AG10803 (cell line): Measurements from ENCODE around the gene TMEM170A.

ENCODE experiments used
- DNase-seq: peaks from one replicate; pipeline ENCODE4 v3.0.0; 2010; ENCODE audit warnings: low read depth
- H3K4me3 ChIP-seq: 2 replicates; pipeline ENCODE4 v1.5.1; 2011; ENCODE audit warnings: mild to moderate bottlenecking, low read length, control low read depth
- TF ChIP-seq, protein P1 (sequence below): conservative IDR thresholded peaks from 2 replicates; pipeline ENCODE4 v1.5.1; 2011; ENCODE audit warnings: mild to moderate bottlenecking, low read length, control low read depth, inconsistent platforms

The TMEM170A gene

DNA sequence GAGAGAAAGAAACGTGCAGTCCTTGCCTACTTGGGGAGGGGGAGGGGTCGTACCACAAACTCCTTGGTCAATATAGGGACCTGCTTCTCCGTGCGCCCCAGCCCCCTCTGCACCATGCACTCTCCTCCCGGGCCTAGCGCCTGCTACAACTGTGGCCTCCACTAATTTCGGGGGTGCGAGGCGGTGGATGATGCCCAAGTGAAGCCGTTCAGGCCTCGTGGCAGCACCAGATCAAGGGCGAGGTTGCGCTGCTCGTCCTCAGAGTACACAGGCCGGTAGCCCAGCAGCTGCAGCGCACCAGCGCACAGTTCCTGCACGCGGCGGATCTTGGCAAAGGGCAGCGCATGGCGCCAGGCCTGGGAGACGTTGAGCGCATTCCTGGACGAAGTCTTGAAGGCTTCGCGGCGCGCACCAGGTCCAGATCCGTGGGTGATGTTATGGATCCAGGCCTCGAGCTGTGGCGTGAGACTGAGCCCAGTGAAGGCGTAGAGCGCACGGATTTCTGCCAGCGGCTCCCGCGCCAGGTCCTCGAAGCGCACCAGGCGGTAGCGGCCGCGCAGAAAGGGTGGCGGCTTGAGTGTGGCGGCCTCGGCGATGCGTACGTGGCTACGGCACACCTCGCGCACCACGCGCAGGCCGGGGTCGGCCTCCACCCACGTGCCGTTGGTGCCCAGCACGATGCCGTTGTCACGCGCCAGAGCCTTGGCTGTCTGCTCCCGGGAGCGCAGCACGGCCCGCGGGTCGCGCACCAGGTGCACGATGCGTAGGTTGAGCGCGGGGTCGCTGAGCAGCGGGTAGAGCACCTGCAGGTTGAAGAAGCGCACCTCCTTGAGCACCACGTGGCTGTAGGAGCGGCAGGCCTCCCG lies 14.2 kb upstream of the TMEM170A start:
- TF ChIP-seq, protein P1, sequence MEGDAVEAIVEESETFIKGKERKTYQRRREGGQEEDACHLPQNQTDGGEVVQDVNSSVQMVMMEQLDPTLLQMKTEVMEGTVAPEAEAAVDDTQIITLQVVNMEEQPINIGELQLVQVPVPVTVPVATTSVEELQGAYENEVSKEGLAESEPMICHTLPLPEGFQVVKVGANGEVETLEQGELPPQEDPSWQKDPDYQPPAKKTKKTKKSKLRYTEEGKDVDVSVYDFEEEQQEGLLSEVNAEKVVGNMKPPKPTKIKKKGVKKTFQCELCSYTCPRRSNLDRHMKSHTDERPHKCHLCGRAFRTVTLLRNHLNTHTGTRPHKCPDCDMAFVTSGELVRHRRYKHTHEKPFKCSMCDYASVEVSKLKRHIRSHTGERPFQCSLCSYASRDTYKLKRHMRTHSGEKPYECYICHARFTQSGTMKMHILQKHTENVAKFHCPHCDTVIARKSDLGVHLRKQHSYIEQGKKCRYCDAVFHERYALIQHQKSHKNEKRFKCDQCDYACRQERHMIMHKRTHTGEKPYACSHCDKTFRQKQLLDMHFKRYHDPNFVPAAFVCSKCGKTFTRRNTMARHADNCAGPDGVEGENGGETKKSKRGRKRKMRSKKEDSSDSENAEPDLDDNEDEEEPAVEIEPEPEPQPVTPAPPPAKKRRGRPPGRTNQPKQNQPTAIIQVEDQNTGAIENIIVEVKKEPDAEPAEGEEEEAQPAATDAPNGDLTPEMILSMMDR = no peak
- no peak for DNase-seq
- H3K4me3 ChIP-seq = no peak overlapping the region

- TF ChIP-seq, protein P1 = no peak
- DNase-seq = no peak
Observed at GRCh38 chr16:75477680-75478473, 13.4 kb upstream of the TMEM170A start.

DNA sequence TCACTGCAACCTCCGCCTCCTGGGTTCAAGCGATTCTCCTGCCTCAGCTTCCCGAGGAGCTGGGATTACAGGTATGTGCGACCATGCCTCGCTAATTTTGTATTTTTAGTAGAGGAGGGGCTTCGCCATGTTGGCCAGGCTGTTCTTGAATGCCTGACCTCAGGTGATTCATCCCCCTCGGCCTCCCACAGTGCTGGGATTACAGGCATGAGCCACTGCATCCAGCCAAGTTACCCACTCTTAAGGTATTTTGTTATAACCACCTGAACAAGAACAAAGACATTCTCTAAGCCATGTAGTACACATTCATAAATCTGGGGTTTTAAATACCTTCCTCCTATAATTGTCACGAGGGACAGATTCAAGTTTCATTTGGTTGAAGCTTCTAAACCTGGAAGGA lies 12.3 kb upstream of the TMEM170A start:
- DNase-seq = no peak
- no peak overlapping the region for H3K4me3 ChIP-seq
- TF ChIP-seq, protein P1 = no peak

More at GRCh38 chr16:75477680-75478473, 13.4 kb upstream of the TMEM170A start:
- H3K4me3 ChIP-seq = no peak overlapping the region

GRCh38 chr16:75475420-75475847 lies 10.9 kb upstream of the TMEM170A start:
- TF ChIP-seq, protein P1 = no peak
- no peak overlapping the region for H3K4me3 ChIP-seq
- DNase-seq = no peak

- TF ChIP-seq, protein P1 = no peak
- DNase-seq = no peak
- no peak overlapping the region for H3K4me3 ChIP-seq
Observed at GRCh38 chr16:75472908-75473877, 8.7 kb upstream of the TMEM170A start.

GRCh38 chr16:75471723-75472633 lies 7.5 kb upstream of the TMEM170A start:
- H3K4me3 ChIP-seq = no peak overlapping the region
- peak; percentile 59 for DNase-seq
- TF ChIP-seq, protein P1 = peak; percentile 90
